ENCODE data around the gene SNCB. TPM values are rescaled to one million over a fixed set of nuclear protein-coding genes. Genes with fewer than 3 reads are reported as not detected.
A peak's percentile ranks its signal among the peaks of the same experiment; 100 is the strongest.

SNCB gene
- total RNA-seq, 1 experiment from 2014 or later: 6.8 TPM

- TF ChIP-seq USF2 (CRISPR knock-in tag; IDR thresholded peaks at IDR 0.05): no peak
- TF ChIP-seq JUN (CRISPR knock-in tag; IDR thresholded peaks at IDR 0.05): no peak
- no peak for TF ChIP-seq CREB1 (CRISPR knock-in tag; IDR thresholded peaks at IDR 0.05)
- no peak for TF ChIP-seq IRF1 (CRISPR knock-in tag; IDR thresholded peaks at IDR 0.05)
- TF ChIP-seq STAT6 (CRISPR knock-in tag; conservative IDR thresholded peaks at IDR 0.05; ENCODE audit: low read depth): no peak
- no peak for TF ChIP-seq NFYB (CRISPR knock-in tag; conservative IDR thresholded peaks at IDR 0.05; ENCODE audit: low read depth)
- TF ChIP-seq TP53 (CRISPR knock-in tag; IDR thresholded peaks at IDR 0.05): no peak
- no peak for TF ChIP-seq SMAD4 (CRISPR knock-in tag; IDR thresholded peaks at IDR 0.05)
- TF ChIP-seq NFATC4 (CRISPR knock-in tag; IDR thresholded peaks at IDR 0.05): no peak
- no peak for TF ChIP-seq ZBTB43 (CRISPR knock-in tag; IDR thresholded peaks at IDR 0.05)
- TF ChIP-seq E2F5 (CRISPR knock-in tag; IDR thresholded peaks at IDR 0.05): no peak
- TF ChIP-seq ZMAT4 (CRISPR knock-in tag; IDR thresholded peaks at IDR 0.05): no peak
- no peak for TF ChIP-seq ZNF416 (CRISPR knock-in tag; IDR thresholded peaks at IDR 0.05)
- no peak for TF ChIP-seq ATF1 (CRISPR knock-in tag; IDR thresholded peaks at IDR 0.05)
These were observed 54.6 kb downstream of the SNCB start (continued) for GRCh38 chr5:176575488-176576422.

- no peak for TF ChIP-seq RELA (CRISPR knock-in tag; IDR thresholded peaks at IDR 0.05; ENCODE audit: borderline replicate concordance)
- H3K9me3 Mint-ChIP-seq: no peaks in the 10 kb centered on the region
- H3K36me3 Mint-ChIP-seq: no peaks in the 10 kb centered on the region
- no peak for ATAC-seq
- peaks cover 2% of the 10 kb centered on the region for H3K4me1 Mint-ChIP-seq
- peaks cover 15% of the 10 kb centered on the region for H3K27me3 Mint-ChIP-seq (ENCODE audit: low read depth)
- POLR2A ChIA-PET: no interaction called here
- CTCF ChIA-PET: no interaction called here
- H3K4me3 Mint-ChIP-seq: no peak overlapping the region
- no peak for DNase-seq (ENCODE audit: low spot score)
- no peak overlapping the region for H3K27ac Mint-ChIP-seq
These were observed 55.3 kb downstream of the SNCB start for GRCh38 chr5:176575066-176575465.

- Mint-ChIP-seq H3K27ac (no peak overlapping the region), H3K4me1 (peaks cover 2% of the 10 kb centered on the region), H3K27me3 (ENCODE audit: low read depth) (peaks cover 11% of the 10 kb centered on the region), H3K36me3 (no peaks in the 10 kb centered on the region), H3K9me3 (no peaks in the 10 kb centered on the region), H3K4me3 (no peak overlapping the region)
- POLR2A ChIA-PET: no interaction called here
- TF ChIP-seq IRF2 (CRISPR knock-in tag; IDR thresholded peaks at IDR 0.05; ENCODE audit: borderline replicate concordance, low read depth): no peak
- peak; percentile 8; the same call in 1 of the 2 replicates for TF ChIP-seq CTCF (IDR thresholded peaks at IDR 0.05)
- CTCF ChIA-PET: interaction anchor here (1.1 to 2.2 kb wide), 2 partner anchors 22 to 157 kb away, joined by 4 to 11 read pairs; no protein-coding TSS in a partner anchor
- ATAC-seq (no peak), DNase-seq (ENCODE audit: low spot score) (no peak)
These were observed 56.1 kb downstream of the SNCB start for GRCh38 chr5:176574297-176574591.
